HEK293 (cell line): ENCODE measurements around the gene SLC35C1.

Source experiments
- BCL11B ChIP-seq: fragments of 450-650 bp; formaldehyde crosslinking; IDR thresholded peaks from 2 replicates; pipeline ENCODE4 v1.5.1; 2016; ENCODE audit warnings: low read depth, missing biosample characterization, missing genetic modification characterization
- GLIS1 ChIP-seq: fragments of 450-650 bp; formaldehyde crosslinking; IDR thresholded peaks from 2 replicates; pipeline ENCODE4 v1.5.1; 2016; ENCODE audit warnings: missing biosample characterization, missing genetic modification characterization
- GLIS2 ChIP-seq: fragments of 450-650 bp; formaldehyde crosslinking; IDR thresholded peaks from 2 replicates; pipeline ENCODE4 v1.5.1; 2016; ENCODE audit warnings: missing biosample characterization, missing genetic modification characterization
- KLF1 ChIP-seq: fragments of 450-650 bp; formaldehyde crosslinking; IDR thresholded peaks from 2 replicates; pipeline ENCODE4 v1.5.1; 2016; ENCODE audit warnings: missing biosample characterization, missing genetic modification characterization
- KLF9 ChIP-seq: fragments of 450-650 bp; formaldehyde crosslinking; IDR thresholded peaks from 2 replicates; pipeline ENCODE4 v1.5.1; 2016; ENCODE audit warnings: missing biosample characterization, missing genetic modification characterization, low read depth
- MEIS1 ChIP-seq: sonication (generic); formaldehyde crosslinking; IDR thresholded peaks from 2 replicates; pipeline ENCODE4 v1.8.1; 2022; ENCODE audit warnings: missing genetic modification reagents, mild to moderate bottlenecking, borderline replicate concordance
- PRDM1 ChIP-seq: fragments of 450-650 bp; formaldehyde crosslinking; IDR thresholded peaks from 2 replicates; pipeline ENCODE4; 2016; ENCODE audit warnings: missing biosample characterization, missing genetic modification characterization
- TRIM28 ChIP-seq: IDR thresholded peaks from 2 replicates; pipeline ENCODE4 v1.6.1; 2011; ENCODE audit warnings: low read length, control low read depth, borderline replicate concordance
- YY1 ChIP-seq: fragments of 450-650 bp; formaldehyde crosslinking; IDR thresholded peaks from 2 replicates; pipeline ENCODE4 v1.5.1; 2018; ENCODE audit warnings: missing biosample characterization, missing genetic modification characterization
- ZBTB11 ChIP-seq: fragments of 450-650 bp; formaldehyde crosslinking; conservative IDR thresholded peaks from 2 replicates; pipeline ENCODE4 v1.5.1; 2016; ENCODE audit warnings: low read depth, missing biosample characterization, missing genetic modification characterization
- ZBTB49 ChIP-seq: fragments of 450-650 bp; formaldehyde crosslinking; IDR thresholded peaks from 2 replicates; pipeline ENCODE4 v1.5.1; 2016; ENCODE audit warnings: missing biosample characterization, missing genetic modification characterization, low read depth
- ZNF114 ChIP-seq: fragments of 450-650 bp; formaldehyde crosslinking; IDR thresholded peaks from 2 replicates; pipeline ENCODE4 v1.5.0; 2017; ENCODE audit warnings: missing biosample characterization, missing genetic modification characterization
- ZNF132 ChIP-seq: fragments of 450-650 bp; formaldehyde crosslinking; IDR thresholded peaks from 2 replicates; pipeline ENCODE4 v1.5.1; 2017; ENCODE audit warnings: missing biosample characterization, missing genetic modification characterization, borderline replicate concordance
- ZNF146 ChIP-seq: fragments of 450-650 bp; formaldehyde crosslinking; IDR thresholded peaks from 2 replicates; pipeline ENCODE4 v1.5.1; 2016; ENCODE audit warnings: missing biosample characterization, missing genetic modification characterization
- ZNF239 ChIP-seq: fragments of 450-650 bp; formaldehyde crosslinking; IDR thresholded peaks from 2 replicates; pipeline ENCODE4 v1.5.1; 2016; ENCODE audit warnings: missing biosample characterization, missing genetic modification characterization
- ZNF501 ChIP-seq: fragments of 450-650 bp; formaldehyde crosslinking; IDR thresholded peaks from 2 replicates; pipeline ENCODE4 v1.5.1; 2016; ENCODE audit warnings: missing biosample characterization, missing genetic modification characterization
- ZNF555 ChIP-seq: fragments of 450-650 bp; formaldehyde crosslinking; conservative IDR thresholded peaks from 2 replicates; pipeline ENCODE4 v1.5.1; 2017; ENCODE audit warnings: missing biosample characterization, mild to moderate bottlenecking, missing genetic modification characterization, inconsistent platforms
- ZNF596 ChIP-seq: fragments of 450-650 bp; IDR thresholded peaks from 2 replicates; pipeline ENCODE4 v1.5.0; 2018; ENCODE audit warnings: missing biosample characterization, mild to moderate bottlenecking, missing genetic modification characterization, moderate library complexity
- ZNF624 ChIP-seq: fragments of 450-650 bp; formaldehyde crosslinking; IDR thresholded peaks from 2 replicates; pipeline ENCODE4 v1.5.1; 2017; ENCODE audit warnings: missing biosample characterization, missing genetic modification characterization
- ZNF660 ChIP-seq: fragments of 450-650 bp; IDR thresholded peaks from 2 replicates; pipeline ENCODE4 v1.5.1; 2018; ENCODE audit warnings: missing biosample characterization, mild to moderate bottlenecking, missing genetic modification characterization
- ZNF670 ChIP-seq: fragments of 450-650 bp; formaldehyde crosslinking; IDR thresholded peaks from 2 replicates; pipeline ENCODE4 v1.5.1; 2016; ENCODE audit warnings: missing biosample characterization, missing genetic modification characterization, low read depth
- ZNF777 ChIP-seq: fragments of 450-650 bp; formaldehyde crosslinking; IDR thresholded peaks from 2 replicates; pipeline ENCODE4 v1.5.1; 2017; ENCODE audit warnings: missing biosample characterization, missing genetic modification characterization, borderline replicate concordance
- ZSCAN30 ChIP-seq: fragments of 450-650 bp; IDR thresholded peaks from 2 replicates; pipeline ENCODE4 v1.5.1; 2018; ENCODE audit warnings: missing biosample characterization, mild to moderate bottlenecking, missing genetic modification characterization, moderate library complexity
- TF ChIP-seq, protein P1 (sequence below): fragments of 450-650 bp; formaldehyde crosslinking; IDR thresholded peaks from 2 replicates; pipeline ENCODE4 v1.5.1; 2017; ENCODE audit warnings: missing biosample characterization, missing genetic modification characterization
- TF ChIP-seq, protein P2 (sequence below): fragments of 450-650 bp; formaldehyde crosslinking; IDR thresholded peaks from 2 replicates; pipeline ENCODE4 v1.5.1; 2016; ENCODE audit warnings: missing biosample characterization, missing genetic modification characterization
- TF ChIP-seq, protein P3 (sequence below): fragments of 450-650 bp; formaldehyde crosslinking; IDR thresholded peaks from 2 replicates; pipeline ENCODE4 v1.5.1; 2016; ENCODE audit warnings: missing biosample characterization, missing genetic modification characterization

The SLC35C1 gene

GRCh38 chr11:45771566-45772448 is 33.1 kb upstream of the SLC35C1 start (continued):
- peak; percentile 40; the same call in 1 of the 2 replicates for TF ChIP-seq ZBTB11
- TF ChIP-seq PRDM1, result peak; percentile 34; the same call in 1 of the 2 replicates
- TF ChIP-seq KLF1 (tag by site-specific recombination), result 0 out of 2 replicates have a peak, but pooled peaks have one; percentile 15
- TF ChIP-seq BCL11B (tag by site-specific recombination), result no peak
- no peak for TF ChIP-seq ZNF624 (tag by site-specific recombination)
- TF ChIP-seq, protein P1, sequence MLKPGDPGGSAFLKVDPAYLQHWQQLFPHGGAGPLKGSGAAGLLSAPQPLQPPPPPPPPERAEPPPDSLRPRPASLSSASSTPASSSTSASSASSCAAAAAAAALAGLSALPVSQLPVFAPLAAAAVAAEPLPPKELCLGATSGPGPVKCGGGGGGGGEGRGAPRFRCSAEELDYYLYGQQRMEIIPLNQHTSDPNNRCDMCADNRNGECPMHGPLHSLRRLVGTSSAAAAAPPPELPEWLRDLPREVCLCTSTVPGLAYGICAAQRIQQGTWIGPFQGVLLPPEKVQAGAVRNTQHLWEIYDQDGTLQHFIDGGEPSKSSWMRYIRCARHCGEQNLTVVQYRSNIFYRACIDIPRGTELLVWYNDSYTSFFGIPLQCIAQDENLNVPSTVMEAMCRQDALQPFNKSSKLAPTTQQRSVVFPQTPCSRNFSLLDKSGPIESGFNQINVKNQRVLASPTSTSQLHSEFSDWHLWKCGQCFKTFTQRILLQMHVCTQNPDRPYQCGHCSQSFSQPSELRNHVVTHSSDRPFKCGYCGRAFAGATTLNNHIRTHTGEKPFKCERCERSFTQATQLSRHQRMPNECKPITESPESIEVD (tag by site-specific recombination), result no peak
- 0 out of 2 replicates have a peak, but pooled peaks have one; percentile 15 for TF ChIP-seq ZNF501 (tag by site-specific recombination)
- TF ChIP-seq GLIS2 (tag by site-specific recombination), result peak; percentile 57
- TF ChIP-seq MEIS1, result no peak
- no peak for TF ChIP-seq ZNF555
- no peak for TF ChIP-seq ZNF670 (tag by site-specific recombination)
- TF ChIP-seq ZSCAN30 (tag by site-specific recombination), result peak; percentile 60; the same call in 1 of the 2 replicates
- no peak for TF ChIP-seq YY1
- no peak for TF ChIP-seq ZBTB49 (tag by site-specific recombination)
- TF ChIP-seq, protein P2, sequence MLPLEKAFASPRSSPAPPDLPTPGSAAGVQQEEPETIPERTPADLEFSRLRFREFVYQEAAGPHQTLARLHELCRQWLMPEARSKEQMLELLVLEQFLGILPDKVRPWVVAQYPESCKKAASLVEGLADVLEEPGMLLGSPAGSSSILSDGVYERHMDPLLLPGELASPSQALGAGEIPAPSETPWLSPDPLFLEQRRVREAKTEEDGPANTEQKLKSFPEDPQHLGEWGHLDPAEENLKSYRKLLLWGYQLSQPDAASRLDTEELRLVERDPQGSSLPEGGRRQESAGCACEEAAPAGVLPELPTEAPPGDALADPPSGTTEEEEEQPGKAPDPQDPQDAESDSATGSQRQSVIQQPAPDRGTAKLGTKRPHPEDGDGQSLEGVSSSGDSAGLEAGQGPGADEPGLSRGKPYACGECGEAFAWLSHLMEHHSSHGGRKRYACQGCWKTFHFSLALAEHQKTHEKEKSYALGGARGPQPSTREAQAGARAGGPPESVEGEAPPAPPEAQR, result no peak
- TF ChIP-seq ZNF239 (tag by site-specific recombination), result no peak
- TF ChIP-seq ZNF596 (tag by site-specific recombination), result no peak
- peak; percentile 61 for TF ChIP-seq KLF9 (tag by site-specific recombination)
- 0 out of 2 replicates have a peak, but pooled peaks have one; percentile 33 for TF ChIP-seq TRIM28
- peak; percentile 66 for TF ChIP-seq GLIS1
- no peak for TF ChIP-seq ZNF146 (tag by site-specific recombination)
- TF ChIP-seq ZNF132, result no peak
- no peak for TF ChIP-seq ZNF777 (tag by site-specific recombination)
- TF ChIP-seq ZNF660 (tag by site-specific recombination), result peak; percentile 31; the same call in 1 of the 2 replicates
- TF ChIP-seq ZNF114 (tag by site-specific recombination), result no peak
- TF ChIP-seq, protein P3, sequence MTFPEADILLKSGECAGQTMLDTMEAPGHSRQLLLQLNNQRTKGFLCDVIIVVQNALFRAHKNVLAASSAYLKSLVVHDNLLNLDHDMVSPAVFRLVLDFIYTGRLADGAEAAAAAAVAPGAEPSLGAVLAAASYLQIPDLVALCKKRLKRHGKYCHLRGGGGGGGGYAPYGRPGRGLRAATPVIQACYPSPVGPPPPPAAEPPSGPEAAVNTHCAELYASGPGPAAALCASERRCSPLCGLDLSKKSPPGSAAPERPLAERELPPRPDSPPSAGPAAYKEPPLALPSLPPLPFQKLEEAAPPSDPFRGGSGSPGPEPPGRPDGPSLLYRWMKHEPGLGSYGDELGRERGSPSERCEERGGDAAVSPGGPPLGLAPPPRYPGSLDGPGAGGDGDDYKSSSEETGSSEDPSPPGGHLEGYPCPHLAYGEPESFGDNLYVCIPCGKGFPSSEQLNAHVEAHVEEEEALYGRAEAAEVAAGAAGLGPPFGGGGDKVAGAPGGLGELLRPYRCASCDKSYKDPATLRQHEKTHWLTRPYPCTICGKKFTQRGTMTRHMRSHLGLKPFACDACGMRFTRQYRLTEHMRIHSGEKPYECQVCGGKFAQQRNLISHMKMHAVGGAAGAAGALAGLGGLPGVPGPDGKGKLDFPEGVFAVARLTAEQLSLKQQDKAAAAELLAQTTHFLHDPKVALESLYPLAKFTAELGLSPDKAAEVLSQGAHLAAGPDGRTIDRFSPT (tag by site-specific recombination), result peak; percentile 52; the same call in 1 of the 2 replicates
